Raji (cell line): ENCODE measurements around the gene KLHL6.

ENCODE experiments used
- POLR2A ChIP-seq: IDR thresholded peaks from 2 replicates; pipeline ENCODE4 v1.6.1; 2011; ENCODE audit warnings: low read depth, low read length, control low read depth; ENCODE audit not compliant: insufficient read depth

Gene KLHL6

DNA sequence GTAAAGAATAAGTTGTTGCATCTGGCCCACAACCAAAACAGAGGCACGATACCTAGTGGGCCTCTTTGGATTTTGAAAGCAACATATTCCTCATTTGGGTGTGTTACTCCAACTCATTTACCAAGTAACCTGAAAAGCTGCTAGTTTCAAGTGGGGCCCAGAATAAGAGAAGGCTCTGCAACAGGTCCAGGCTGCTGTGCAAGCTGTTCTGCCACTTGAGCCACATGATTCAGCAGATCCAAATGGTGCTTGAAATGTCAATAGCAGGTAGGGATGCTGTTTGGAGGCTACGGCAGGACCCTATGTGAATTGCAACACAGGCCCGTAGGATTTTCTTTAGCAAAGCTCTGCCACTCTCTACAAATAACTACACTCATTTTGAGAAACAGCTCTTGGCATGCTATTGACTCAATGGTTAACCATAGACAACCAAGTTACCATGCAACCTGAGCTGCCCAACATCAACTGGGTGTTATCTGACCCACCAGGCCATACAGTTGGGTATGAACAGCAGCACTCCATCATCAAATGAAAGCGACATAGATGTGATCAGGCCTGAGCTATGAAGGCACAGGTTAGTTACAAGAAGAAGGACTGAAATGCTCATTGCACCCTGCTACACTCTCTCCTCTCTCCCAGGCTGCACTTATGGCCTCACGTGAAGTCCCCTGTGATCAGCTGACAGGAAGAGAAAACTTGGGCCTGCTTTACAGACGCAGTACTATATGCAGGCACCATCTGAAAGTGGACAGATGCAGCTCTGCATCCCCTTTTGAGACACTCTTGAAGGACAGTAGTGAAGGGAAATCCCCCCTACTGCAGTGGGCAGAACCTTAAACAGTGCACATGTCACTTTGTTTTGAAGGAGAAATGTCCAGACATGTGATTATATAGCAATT is 117.6 kb downstream of the KLHL6 start:
- no peak for TF ChIP-seq POLR2A
